SK-N-SH (cell line): Measurements from ENCODE around the gene IRAK2. TPM values are rescaled to one million over a fixed set of nuclear protein-coding genes. Genes with fewer than 3 reads are reported as not detected.

Experiments used
- CTCF ChIA-PET: fragments of 300-600, 350-600 bp; formaldehyde crosslinking; extraction: SDS; loops from one replicate; lab custom pipeline; 2021; lab: Yijun Ruan, JAX
- POLR2A ChIA-PET: fragments of 350-600 bp; sonication (Branson Sonifier 250); formaldehyde crosslinking; extraction: SDS; loops from one replicate; lab custom pipeline; 2020; ENCODE audit warnings: antibody characterized with exemption, inconsistent platforms; lab: Yijun Ruan, JAX
- DNase-seq: peaks from one replicate; pipeline ENCODE4 v3.0.0; 2012
- H2AFZ ChIP-seq: fragments of 200-600 bp; sonication (generic); 2 replicates; pipeline ENCODE4 v1.8.1; 2016; ENCODE audit warnings: antibody characterized with exemption, mild to moderate bottlenecking, low read depth
- H3F3A ChIP-seq: fragments of 200-600 bp; sonication (generic); replicated peaks from 2 replicates; pipeline ENCODE3; 2016; ENCODE audit warnings: antibody characterized with exemption, mild to moderate bottlenecking; ENCODE audit not compliant: insufficient read depth
- H3K27ac ChIP-seq, 2 experiments: fragments of 200-500 bp in 1 of 2; fragments of 200-600 bp in 1 of 2; sonication (Bioruptor generic) in 1 of 2; sonication (generic), shearing (Covaris generic) in 1 of 2; 2 replicates each; pipeline versions ENCODE4 v1.5.1 to v1.6.1; 2014 to 2016; ENCODE audit warnings: low read depth in 2 of 2, inconsistent platforms in 1 of 2, low read length in 1 of 2, mild to moderate bottlenecking in 1 of 2, mixed read lengths in 1 of 2
- H3K27me3 ChIP-seq: fragments of 200-600 bp; sonication (generic), shearing (Covaris generic); 2 replicates; pipeline ENCODE4 v1.6.1; 2016; ENCODE audit warnings: mixed run types; ENCODE audit not compliant: insufficient read depth
- H3K36me3 ChIP-seq, 2 experiments: fragments of 200-500 bp in 1 of 2; fragments of 200-600 bp in 1 of 2; sonication (Bioruptor generic) in 1 of 2; sonication (generic) in 1 of 2; replicated peaks in 1 of 2; 2 replicates each; pipeline versions ENCODE3 to v1.5.1; 2014 to 2016; ENCODE audit warnings: low read length in 1 of 2, mild to moderate bottlenecking in 1 of 2; ENCODE audit not compliant: insufficient read depth in 2 of 2, control insufficient read depth in 1 of 2
- H3K4me1 ChIP-seq, 2 experiments: fragments of 200-500 bp in 1 of 2; fragments of 200-600 bp in 1 of 2; sonication (Bioruptor generic) in 1 of 2; sonication (generic), shearing (Covaris generic) in 1 of 2; 2 replicates each; pipeline versions ENCODE4 v1.5.1 to v1.6.1; 2014 to 2016; ENCODE audit warnings: low read depth in 1 of 2, low read length in 1 of 2, mixed run types in 1 of 2; ENCODE audit not compliant: insufficient read depth in 2 of 2, control insufficient read depth in 1 of 2
- H3K4me2 ChIP-seq: fragments of 200-600 bp; sonication (generic), shearing (Covaris generic); 2 replicates; pipeline ENCODE4 v1.6.1; 2017; ENCODE audit warnings: mixed run types
- H3K4me3 ChIP-seq, 2 experiments: fragments of 200-500 bp in 1 of 2; fragments of 200-600 bp in 1 of 2; sonication (Bioruptor generic) in 1 of 2; sonication (generic), shearing (Covaris generic) in 1 of 2; 2 replicates each; pipeline versions ENCODE4 v1.5.1 to v1.8.1; 2014 to 2016; ENCODE audit warnings: low read depth in 2 of 2, inconsistent platforms in 1 of 2, low read length in 1 of 2, mild to moderate bottlenecking in 1 of 2, mixed read lengths in 1 of 2, moderate library complexity in 1 of 2
- H3K79me2 ChIP-seq: fragments of 200-600 bp; sonication (generic); 2 replicates; pipeline ENCODE4 v1.8.1; 2017; ENCODE audit warnings: mild to moderate bottlenecking; ENCODE audit not compliant: insufficient read depth
- H3K9ac ChIP-seq: fragments of 200-600 bp; sonication (generic); 2 replicates; pipeline ENCODE4 v1.6.1; 2017; ENCODE audit warnings: mixed run types
- H3K9me2 ChIP-seq: fragments of 200-600 bp; sonication (generic); 2 replicates; pipeline ENCODE4 v1.6.1; 2017; ENCODE audit warnings: mixed run types
- H3K9me3 ChIP-seq: fragments of 200-600 bp; sonication (generic); 2 replicates; pipeline ENCODE4 v1.6.1; 2017; ENCODE audit warnings: mixed run types, mild to moderate bottlenecking, moderate library complexity
- H4K20me1 ChIP-seq: fragments of 200-600 bp; sonication (generic); 2 replicates; pipeline ENCODE4 v1.6.1; 2017; ENCODE audit warnings: mild to moderate bottlenecking, mixed run types; ENCODE audit not compliant: insufficient read depth
- ELF1 ChIP-seq: IDR thresholded peaks from 2 replicates; pipeline ENCODE4 v1.4.0; 2012
- FOSL2 ChIP-seq: IDR thresholded peaks from 2 replicates; pipeline ENCODE4 v1.4.0; 2012; ENCODE audit warnings: low read depth, mild to moderate bottlenecking, moderate library complexity, borderline replicate concordance
- GATA2 ChIP-seq: sonication (generic); formaldehyde crosslinking; IDR thresholded peaks from 2 replicates; pipeline ENCODE4 v1.5.0; 2020; ENCODE audit warnings: mild to moderate bottlenecking, missing genetic modification reagents
- NFIC ChIP-seq: IDR thresholded peaks from 2 replicates; pipeline ENCODE4 v1.4.0; 2012; ENCODE audit warnings: borderline replicate concordance
- PBX3 ChIP-seq: IDR thresholded peaks from 2 replicates; pipeline ENCODE4; 2012
- RCOR1 ChIP-seq: fragments of 150-350 bp; IDR thresholded peaks from 2 replicates; pipeline ENCODE4 v1.6.1; 2017; ENCODE audit warnings: antibody characterized with exemption, low read length
- RFX5 ChIP-seq: IDR thresholded peaks from 2 replicates; pipeline ENCODE4 v1.6.1; 2012; ENCODE audit warnings: mild to moderate bottlenecking, improper control_type of control experiment, low read length
- SMC3 ChIP-seq: IDR thresholded peaks from 2 replicates; pipeline ENCODE4 v1.6.1; 2012; ENCODE audit warnings: low read depth, low read length, improper control_type of control experiment
- TAF1 ChIP-seq: IDR thresholded peaks from 2 replicates; pipeline ENCODE4 v1.6.1; 2012; ENCODE audit warnings: low read depth, mild to moderate bottlenecking, low read length, moderate library complexity, borderline replicate concordance
- USF2 ChIP-seq: fragments of 150-350 bp; IDR thresholded peaks from 2 replicates; pipeline ENCODE4 v1.6.1; 2017; ENCODE audit warnings: antibody characterized with exemption, low read length, low read depth, borderline replicate concordance
- YY1 ChIP-seq: IDR thresholded peaks from 2 replicates; pipeline ENCODE4 v1.4.0; 2012; ENCODE audit warnings: low read depth, mild to moderate bottlenecking
- WGBS: methylation state at CpG from one replicate; pipeline ENCODE4 v1.1.6; 2017; ENCODE audit warnings: low lambda C conversion rate; 5-methylcytosine and 5-hydroxymethylcytosine counted together
- polyA plus RNA-seq, 3 experiments: library from polyadenylated mRNA; depleted of rRNA; stranded (reverse); fragments of >200 nt; gene quantifications; 2 replicates each; pipeline ENCODE4 v1.2.3, GENCODE V29; 2012
- TF ChIP-seq, protein P1 (sequence below): IDR thresholded peaks from 2 replicates; pipeline ENCODE4 v1.4.0; 2012; ENCODE audit warnings: low read depth, borderline replicate concordance
- TF ChIP-seq, protein P2 (sequence below): fragments of 150-350 bp; IDR thresholded peaks from 2 replicates; pipeline ENCODE4 v1.6.1; 2016; ENCODE audit warnings: mild to moderate bottlenecking, low read depth, low read length
- TF ChIP-seq, protein P3 (sequence below): IDR thresholded peaks from 2 replicates; pipeline ENCODE4 v1.4.0; 2012; ENCODE audit warnings: low read depth, borderline replicate concordance

IRAK2 gene
- polyA plus RNA-seq, 1 of the 3 experiments (the other 2 are of a cell fraction) = 7.7 TPM

DNA sequence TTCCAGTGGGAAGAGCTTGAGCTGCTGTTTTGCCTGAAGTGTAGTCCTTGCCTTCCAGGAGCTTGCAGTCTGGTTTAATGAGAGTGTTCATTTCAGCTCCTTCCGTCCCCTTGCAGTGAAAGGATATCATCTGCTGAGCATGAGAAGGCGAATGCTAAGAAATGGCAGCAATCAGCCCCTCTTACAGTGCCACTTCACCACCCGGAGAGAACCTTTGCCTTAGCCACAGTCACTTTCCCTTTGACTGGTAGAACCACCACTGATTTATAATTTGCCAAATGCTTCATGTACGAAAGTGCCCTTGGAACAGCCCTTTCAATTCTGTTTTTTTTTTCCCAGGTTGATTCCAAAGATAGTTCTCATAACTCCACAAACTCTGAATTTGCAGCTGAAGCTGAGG, 95.1 kb downstream of the IRAK2 start:
- Histone ChIP-seq H3K27ac (no peak overlapping the region), H3K36me3 (peaks cover 26 to 35% of the 10 kb centered on the region in 2 experiments), H3K27me3 (no peaks in the 10 kb centered on the region), H3K4me3 (no peak overlapping the region), H2AFZ (no peak overlapping the region)
- POLR2A ChIA-PET = no interaction called here
- no peak for DNase-seq
- TF ChIP-seq YY1 (no peak), PBX3 (no peak), USF2 (no peak), NFIC (no peak), SMC3 (no peak), TAF1 (no peak), RCOR1 (no peak), FOSL2 (no peak), RFX5 (no peak), GATA2 (CRISPR knock-in tag) (no peak), ELF1 (no peak)
- TF ChIP-seq, protein P1, sequence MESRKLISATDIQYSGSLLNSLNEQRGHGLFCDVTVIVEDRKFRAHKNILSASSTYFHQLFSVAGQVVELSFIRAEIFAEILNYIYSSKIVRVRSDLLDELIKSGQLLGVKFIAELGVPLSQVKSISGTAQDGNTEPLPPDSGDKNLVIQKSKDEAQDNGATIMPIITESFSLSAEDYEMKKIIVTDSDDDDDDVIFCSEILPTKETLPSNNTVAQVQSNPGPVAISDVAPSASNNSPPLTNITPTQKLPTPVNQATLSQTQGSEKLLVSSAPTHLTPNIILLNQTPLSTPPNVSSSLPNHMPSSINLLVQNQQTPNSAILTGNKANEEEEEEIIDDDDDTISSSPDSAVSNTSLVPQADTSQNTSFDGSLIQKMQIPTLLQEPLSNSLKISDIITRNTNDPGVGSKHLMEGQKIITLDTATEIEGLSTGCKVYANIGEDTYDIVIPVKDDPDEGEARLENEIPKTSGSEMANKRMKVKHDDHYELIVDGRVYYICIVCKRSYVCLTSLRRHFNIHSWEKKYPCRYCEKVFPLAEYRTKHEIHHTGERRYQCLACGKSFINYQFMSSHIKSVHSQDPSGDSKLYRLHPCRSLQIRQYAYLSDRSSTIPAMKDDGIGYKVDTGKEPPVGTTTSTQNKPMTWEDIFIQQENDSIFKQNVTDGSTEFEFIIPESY = no peak
- TF ChIP-seq, protein P2, sequence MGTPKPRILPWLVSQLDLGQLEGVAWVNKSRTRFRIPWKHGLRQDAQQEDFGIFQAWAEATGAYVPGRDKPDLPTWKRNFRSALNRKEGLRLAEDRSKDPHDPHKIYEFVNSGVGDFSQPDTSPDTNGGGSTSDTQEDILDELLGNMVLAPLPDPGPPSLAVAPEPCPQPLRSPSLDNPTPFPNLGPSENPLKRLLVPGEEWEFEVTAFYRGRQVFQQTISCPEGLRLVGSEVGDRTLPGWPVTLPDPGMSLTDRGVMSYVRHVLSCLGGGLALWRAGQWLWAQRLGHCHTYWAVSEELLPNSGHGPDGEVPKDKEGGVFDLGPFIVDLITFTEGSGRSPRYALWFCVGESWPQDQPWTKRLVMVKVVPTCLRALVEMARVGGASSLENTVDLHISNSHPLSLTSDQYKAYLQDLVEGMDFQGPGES = no peak
- TF ChIP-seq, protein P3, sequence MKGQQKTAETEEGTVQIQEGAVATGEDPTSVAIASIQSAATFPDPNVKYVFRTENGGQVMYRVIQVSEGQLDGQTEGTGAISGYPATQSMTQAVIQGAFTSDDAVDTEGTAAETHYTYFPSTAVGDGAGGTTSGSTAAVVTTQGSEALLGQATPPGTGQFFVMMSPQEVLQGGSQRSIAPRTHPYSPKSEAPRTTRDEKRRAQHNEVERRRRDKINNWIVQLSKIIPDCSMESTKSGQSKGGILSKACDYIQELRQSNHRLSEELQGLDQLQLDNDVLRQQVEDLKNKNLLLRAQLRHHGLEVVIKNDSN = no peak
- TF ChIP-seq, all 33 proteins: peak for 0
- Histone ChIP-seq H3F3A (no peaks in the 10 kb centered on the region), H4K20me1 (0 out of 2 replicates have a peak, but pooled peaks cover 6% of the 10 kb centered on the region), H3K9me3 (no peaks in the 10 kb centered on the region), H3K4me2 (no peak overlapping the region), H3K9me2 (no peaks in the 10 kb centered on the region), H3K4me1 (peaks cover 0 to 2% of the 10 kb centered on the region in 2 experiments; a peak in 1 of 4 replicates), H3K9ac (no peak overlapping the region), H3K79me2 (peaks cover 83% of the 10 kb centered on the region)
- WGBS = 98% methylated on average over 4 of the region's 4 CpGs
- CTCF ChIA-PET = interaction anchor here (1.2 kb wide), 1 partner anchor 27 kb away, joined by 3 read pairs; no protein-coding TSS in a partner anchor
